GM20000 (cell line): ENCODE results near the gene ALOX5AP.

Experiments used
- DNase-seq: peaks from one replicate; pipeline ENCODE4 v3.0.0; 2012; ENCODE audit warnings: low spot score
- TF ChIP-seq, protein P1 (sequence below): IDR thresholded peaks from 2 replicates; pipeline ENCODE4 v1.5.1; 2012; ENCODE audit warnings: mild to moderate bottlenecking, control low read depth; ENCODE audit errors: extremely low read depth, missing control alignments

The ALOX5AP gene

DNA sequence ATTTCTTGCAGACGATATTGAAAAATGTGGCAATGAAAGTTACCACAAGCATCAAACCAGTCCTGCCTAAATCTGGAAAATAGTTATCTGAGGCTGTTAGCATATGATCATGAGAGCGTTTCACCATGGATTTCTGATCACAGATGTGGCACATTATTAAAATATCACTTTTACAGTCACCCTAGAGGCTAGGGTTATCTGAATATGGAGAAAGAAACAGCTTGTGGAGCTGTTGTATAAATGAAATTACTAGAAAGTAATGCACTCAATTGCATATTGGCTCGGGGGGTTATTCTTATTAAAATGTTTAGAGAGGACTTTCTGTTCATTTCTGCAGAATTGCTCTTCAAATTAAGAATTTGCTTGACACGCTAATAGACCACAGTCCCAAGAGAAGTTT is 35.6 kb downstream of the ALOX5AP start:
- DNase-seq = no peak
- TF ChIP-seq, protein P1, sequence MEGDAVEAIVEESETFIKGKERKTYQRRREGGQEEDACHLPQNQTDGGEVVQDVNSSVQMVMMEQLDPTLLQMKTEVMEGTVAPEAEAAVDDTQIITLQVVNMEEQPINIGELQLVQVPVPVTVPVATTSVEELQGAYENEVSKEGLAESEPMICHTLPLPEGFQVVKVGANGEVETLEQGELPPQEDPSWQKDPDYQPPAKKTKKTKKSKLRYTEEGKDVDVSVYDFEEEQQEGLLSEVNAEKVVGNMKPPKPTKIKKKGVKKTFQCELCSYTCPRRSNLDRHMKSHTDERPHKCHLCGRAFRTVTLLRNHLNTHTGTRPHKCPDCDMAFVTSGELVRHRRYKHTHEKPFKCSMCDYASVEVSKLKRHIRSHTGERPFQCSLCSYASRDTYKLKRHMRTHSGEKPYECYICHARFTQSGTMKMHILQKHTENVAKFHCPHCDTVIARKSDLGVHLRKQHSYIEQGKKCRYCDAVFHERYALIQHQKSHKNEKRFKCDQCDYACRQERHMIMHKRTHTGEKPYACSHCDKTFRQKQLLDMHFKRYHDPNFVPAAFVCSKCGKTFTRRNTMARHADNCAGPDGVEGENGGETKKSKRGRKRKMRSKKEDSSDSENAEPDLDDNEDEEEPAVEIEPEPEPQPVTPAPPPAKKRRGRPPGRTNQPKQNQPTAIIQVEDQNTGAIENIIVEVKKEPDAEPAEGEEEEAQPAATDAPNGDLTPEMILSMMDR = no peak

DNA sequence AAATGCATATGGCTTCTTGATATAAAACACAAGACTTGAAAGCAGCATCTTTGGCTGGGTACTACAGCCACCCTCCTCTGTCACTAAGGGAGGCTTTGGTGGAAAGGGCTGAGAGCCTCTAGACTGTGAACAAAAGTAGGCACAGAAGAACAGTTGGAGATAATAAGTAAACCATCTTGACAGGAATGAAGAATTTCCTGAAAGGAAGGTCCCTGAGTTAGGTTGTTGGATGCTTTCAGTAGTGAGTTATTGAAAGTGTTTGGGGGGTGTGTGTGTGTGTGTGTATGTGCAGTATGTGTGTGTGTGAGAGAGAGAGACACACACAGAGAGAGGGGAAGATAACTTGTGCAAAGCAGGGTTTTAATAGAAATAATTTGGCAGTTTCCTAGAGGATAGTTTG is 38.2 kb downstream of the ALOX5AP start:
- no peak for DNase-seq
- TF ChIP-seq, protein P1 = no peak

DNA sequence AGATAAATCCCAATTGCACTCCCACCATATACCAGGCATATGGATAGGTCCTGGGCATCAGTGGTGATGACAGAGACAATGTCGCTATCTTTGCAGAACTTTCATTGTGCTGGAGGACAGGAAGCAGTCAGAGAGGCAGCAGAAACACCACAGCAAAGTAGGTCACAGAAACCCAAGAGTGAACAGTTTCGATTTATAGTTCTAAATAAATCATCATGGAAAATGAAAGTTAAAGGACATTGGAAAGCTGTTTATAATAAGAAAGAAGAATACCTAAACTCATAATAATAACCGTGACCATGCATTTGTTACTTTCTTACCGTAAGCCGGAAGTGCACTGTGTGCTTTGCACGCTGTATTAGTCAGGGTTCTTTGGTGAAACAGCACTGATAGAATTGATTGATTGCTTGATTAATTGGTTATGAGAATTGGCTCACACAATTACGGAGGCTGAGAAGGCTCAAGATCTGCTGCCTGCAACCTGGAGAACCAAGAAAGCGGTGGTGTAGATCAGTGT is 38.9 kb downstream of the ALOX5AP start:
- TF ChIP-seq, protein P1 = no peak
- no peak for DNase-seq

DNA sequence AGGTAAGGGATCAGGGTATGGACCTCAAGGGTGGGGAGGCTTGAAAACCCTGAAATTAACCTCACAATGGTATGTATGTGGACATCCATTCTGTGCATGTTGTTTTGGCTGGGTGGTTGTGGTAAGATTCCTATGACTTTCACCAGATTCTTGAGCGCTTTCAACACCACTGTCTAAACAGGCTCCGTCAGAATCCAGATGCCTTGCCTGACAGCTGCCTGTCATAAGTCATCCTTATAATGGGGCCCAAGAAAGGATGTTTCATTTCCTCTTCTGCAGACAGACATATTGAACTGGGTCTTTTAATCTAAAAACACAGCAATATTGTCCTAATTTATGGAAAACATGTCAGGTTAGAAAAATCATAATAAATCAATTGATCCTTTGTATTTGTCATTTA is 41.3 kb downstream of the ALOX5AP start:
- no peak for DNase-seq
- TF ChIP-seq, protein P1 = no peak

DNA sequence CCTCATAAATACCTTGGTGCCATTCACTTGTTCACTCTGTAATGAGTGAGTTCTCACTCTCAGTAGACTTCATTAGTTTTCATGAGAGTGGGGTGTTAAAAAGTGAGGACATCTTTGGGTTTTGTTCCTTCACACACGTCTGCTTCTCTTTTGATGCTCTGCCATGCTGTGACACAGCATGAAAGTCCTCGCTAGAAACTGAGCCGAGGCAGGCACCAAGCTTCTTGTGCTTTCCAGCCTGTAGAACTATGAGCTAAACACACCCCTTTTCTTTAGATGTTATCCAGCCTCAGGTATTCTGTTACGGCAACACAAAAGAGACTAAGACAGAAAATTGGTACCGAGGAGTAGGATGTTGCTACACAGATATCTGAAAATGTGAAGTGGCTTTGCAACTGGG is 43.7 kb downstream of the ALOX5AP start:
- DNase-seq = no peak
- TF ChIP-seq, protein P1 = no peak

DNA sequence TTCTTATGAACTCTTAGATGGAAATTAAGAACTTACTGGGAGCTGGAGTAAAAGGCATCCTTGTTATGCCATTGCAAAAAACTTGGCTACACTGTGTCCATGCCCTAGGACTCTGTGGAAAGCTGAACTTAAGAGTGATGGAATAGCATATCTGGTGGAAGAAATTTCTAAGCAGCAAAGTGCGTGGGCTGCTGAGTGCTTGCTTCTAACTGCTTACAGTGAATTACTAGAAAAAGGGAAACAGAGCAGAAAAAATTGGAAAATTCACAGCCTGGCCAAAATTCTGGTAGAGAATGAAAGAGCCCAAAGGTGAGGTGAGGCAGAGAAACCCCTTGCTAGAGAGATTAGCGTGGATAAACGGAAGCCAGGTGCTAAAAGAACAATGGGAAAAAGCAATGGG is 44.3 kb downstream of the ALOX5AP start:
- no peak for DNase-seq
- TF ChIP-seq, protein P1 = no peak

DNA sequence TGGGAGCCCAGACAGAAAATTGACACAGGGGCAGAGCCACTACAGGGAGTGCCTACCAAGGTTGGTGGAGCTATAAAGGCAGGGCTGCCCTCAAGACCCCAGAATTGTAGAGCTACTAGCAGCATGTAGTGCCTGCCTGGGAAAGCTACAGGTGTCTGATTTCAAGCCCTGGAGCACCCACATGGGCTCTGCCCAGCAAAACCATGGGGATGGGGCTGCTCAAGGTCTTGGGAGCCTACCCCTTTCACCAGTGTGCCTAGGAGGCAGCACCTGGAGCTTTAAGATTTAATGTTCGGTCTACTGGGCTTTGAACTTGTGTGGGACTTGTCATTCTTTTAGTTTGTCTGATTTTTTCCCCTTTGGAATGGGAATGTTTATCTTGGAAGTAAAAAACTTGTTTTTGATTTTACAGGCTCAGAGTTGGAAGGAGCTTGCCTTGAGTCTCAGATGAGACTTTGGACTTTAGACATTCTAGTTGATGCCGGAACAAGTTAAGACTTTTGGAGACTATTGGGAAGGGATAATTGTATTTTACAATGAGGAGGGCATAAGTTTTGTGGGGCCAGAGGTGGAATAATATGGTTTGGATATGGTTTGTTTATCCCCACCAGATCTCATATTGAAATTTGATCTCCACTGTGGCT is 45.1 kb downstream of the ALOX5AP start:
- TF ChIP-seq, protein P1 = no peak
- no peak for DNase-seq
